OCI-LY7 (cell line): ENCODE data around the gene MIA3.

Experiments
- EZH2phosphoT487 ChIP-seq: fragments of 200-600 bp; sonication (generic); IDR thresholded peaks from 2 replicates; pipeline ENCODE4 v1.6.1; 2018; ENCODE audit warnings: low read depth, borderline replicate concordance, mild to moderate bottlenecking, mixed run types, antibody characterized with exemption, low read length, moderate library complexity, mixed read lengths
- TF ChIP-seq, protein P1 (sequence below): fragments of 200-600 bp; sonication (generic); conservative IDR thresholded peaks from 2 replicates; pipeline ENCODE4 v1.5.1; 2014; ENCODE audit warnings: mild to moderate bottlenecking, antibody characterized with exemption, low read length, moderate library complexity, mixed read lengths

- TF ChIP-seq, protein P1, sequence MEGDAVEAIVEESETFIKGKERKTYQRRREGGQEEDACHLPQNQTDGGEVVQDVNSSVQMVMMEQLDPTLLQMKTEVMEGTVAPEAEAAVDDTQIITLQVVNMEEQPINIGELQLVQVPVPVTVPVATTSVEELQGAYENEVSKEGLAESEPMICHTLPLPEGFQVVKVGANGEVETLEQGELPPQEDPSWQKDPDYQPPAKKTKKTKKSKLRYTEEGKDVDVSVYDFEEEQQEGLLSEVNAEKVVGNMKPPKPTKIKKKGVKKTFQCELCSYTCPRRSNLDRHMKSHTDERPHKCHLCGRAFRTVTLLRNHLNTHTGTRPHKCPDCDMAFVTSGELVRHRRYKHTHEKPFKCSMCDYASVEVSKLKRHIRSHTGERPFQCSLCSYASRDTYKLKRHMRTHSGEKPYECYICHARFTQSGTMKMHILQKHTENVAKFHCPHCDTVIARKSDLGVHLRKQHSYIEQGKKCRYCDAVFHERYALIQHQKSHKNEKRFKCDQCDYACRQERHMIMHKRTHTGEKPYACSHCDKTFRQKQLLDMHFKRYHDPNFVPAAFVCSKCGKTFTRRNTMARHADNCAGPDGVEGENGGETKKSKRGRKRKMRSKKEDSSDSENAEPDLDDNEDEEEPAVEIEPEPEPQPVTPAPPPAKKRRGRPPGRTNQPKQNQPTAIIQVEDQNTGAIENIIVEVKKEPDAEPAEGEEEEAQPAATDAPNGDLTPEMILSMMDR, result no peak
- no peak for TF ChIP-seq EZH2phosphoT487
These were observed 31.1 kb upstream of the MIA3 start for GRCh38 chr1:222586842-222587241.
